ENCODE results near the gene DPYD.

The DPYD gene

GRCh38 chr1:97073936-97074335 lies 846.9 kb downstream of the DPYD start:
- DNase-seq: no peak

GRCh38 chr1:97073169-97073568 lies 847.7 kb downstream of the DPYD start:
- no peak for DNase-seq

- no peak for DNase-seq
Measured at GRCh38 chr1:97071173-97071572, 849.7 kb downstream of the DPYD start.

- no peak for DNase-seq
Measured at GRCh38 chr1:97070376-97070775, 850.5 kb downstream of the DPYD start.

GRCh38 chr1:97069312-97069711 lies 851.5 kb downstream of the DPYD start:
- no peak for DNase-seq

- no peak for DNase-seq
Measured at GRCh38 chr1:97066860-97067259, 854.0 kb downstream of the DPYD start.

GRCh38 chr1:97063532-97063931 lies 857.3 kb downstream of the DPYD start:
- no peak for DNase-seq

- DNase-seq: no peak
Measured at GRCh38 chr1:97061604-97062003, 859.2 kb downstream of the DPYD start.

GRCh38 chr1:97056386-97056785 lies 864.4 kb downstream of the DPYD start:
- no peak for DNase-seq

- DNase-seq: no peak
Measured at GRCh38 chr1:97053268-97053667, 867.6 kb downstream of the DPYD start.

GRCh38 chr1:97051823-97052222 lies 869.0 kb downstream of the DPYD start:
- no peak for DNase-seq

- DNase-seq: no peak
Measured at GRCh38 chr1:97050506-97050905, 870.3 kb downstream of the DPYD start.

GRCh38 chr1:97047421-97047793 lies 873.4 kb downstream of the DPYD start:
- DNase-seq: no peak

GRCh38 chr1:97046765-97047420 lies 873.9 kb downstream of the DPYD start:
- no peak for DNase-seq

GRCh38 chr1:97044159-97044760 lies 876.6 kb downstream of the DPYD start:
- no peak for DNase-seq

GRCh38 chr1:97042551-97042950 lies 878.3 kb downstream of the DPYD start:
- DNase-seq: no peak

GRCh38 chr1:97041026-97041425 lies 879.8 kb downstream of the DPYD start:
- no peak for DNase-seq

GRCh38 chr1:97038410-97038809 lies 882.4 kb downstream of the DPYD start:
- DNase-seq: no peak

GRCh38 chr1:97034651-97035050 lies 886.2 kb downstream of the DPYD start:
- DNase-seq: no peak

GRCh38 chr1:97033949-97034348 lies 886.9 kb downstream of the DPYD start:
- DNase-seq: no peak

Data from activated gamma-delta T cell (primary cell).